ENCODE measurements around the gene GRIK4. TPM values are rescaled to one million over a fixed set of nuclear protein-coding genes. Genes with fewer than 3 reads are reported as not detected.

The GRIK4 gene
- total and polyA plus RNA-seq, 9 of the 15 experiments (the other 6 are each of a cell fraction or from before 2014, with no cell fraction given), result not detected

DNA sequence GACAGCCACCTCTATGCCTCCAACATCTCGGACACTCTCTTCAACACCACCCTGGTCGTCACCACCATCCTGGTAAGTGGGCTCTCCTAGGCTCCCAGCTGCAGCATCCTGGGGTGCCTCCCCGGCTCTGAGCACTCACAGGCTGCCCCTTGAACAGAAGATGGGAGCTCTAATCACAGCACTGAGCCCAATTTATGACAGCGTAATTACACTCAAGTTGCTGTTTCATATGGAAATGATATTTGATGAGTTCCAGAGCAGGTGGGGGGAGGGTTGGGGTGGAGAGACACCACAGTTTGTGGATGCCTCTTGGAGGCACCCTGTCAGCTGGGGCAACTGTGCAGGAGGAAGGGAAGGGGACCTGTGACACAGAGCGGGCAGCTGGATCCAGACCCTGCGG, 387.0 kb downstream of the GRIK4 start (continued):
- TF ChIP-seq CBX3 (IDR thresholded peaks at IDR 0.05; ENCODE audit: borderline replicate concordance in 1 of 2, low read length in 2 of 2), result no peak
- no peak for TF ChIP-seq ATF7 (IDR thresholded peaks at IDR 0.05)

DNA sequence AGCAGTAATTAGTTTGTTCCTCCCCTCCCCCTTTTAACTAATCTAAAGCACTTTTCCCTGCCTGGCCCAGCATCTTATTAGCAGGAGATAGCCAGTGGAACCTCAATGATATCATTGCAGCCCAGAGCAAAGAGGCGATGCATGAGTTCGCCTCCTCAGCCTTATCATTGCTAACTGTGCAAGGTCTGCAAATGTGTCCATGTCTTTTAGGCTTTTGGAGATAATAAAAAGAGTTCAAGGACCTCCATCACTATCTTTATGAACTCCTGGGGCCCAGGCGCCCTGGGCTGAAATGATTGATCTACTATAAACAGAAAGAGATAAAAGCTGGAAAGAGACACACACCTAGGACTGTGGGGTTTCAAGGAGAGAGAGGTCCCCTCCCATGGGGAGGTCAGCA, 388.2 kb downstream of the GRIK4 start:
- Histone ChIP-seq H3K4me1 (replicated peaks in 1 of 2; ENCODE audit: control insufficient read depth in 2 of 2, insufficient read depth in 2 of 2, low read length in 2 of 2) (no peaks in the 10 kb centered on the region; a peak in 1 of 5 replicates), H3K27ac (ENCODE audit: extremely low read depth, low read depth, low read length) (no peak overlapping the region), H3K36me3 (ENCODE audit: control insufficient read depth, insufficient read depth, low read length) (no peaks in the 10 kb centered on the region), H2AFZ (ENCODE audit: low read depth, low read length) (no peak overlapping the region), H3K4me2 (ENCODE audit: insufficient read depth, low read length) (no peak overlapping the region), H3K4me3 (no peak overlapping the region), H3K9me1 (ENCODE audit: control insufficient read depth, insufficient read depth, low read length) (no peaks in the 10 kb centered on the region), H3K9me3 (replicated peaks; ENCODE audit: control insufficient read depth, insufficient read depth, low read depth, low read length) (no peaks in the 10 kb centered on the region), H3K27me3 (ENCODE audit: control insufficient read depth in 2 of 2, insufficient read depth in 2 of 2, low read length in 2 of 2) (peaks cover 0 to 61% of the 10 kb centered on the region in 2 experiments; a peak in 2 of 5 replicates), H3K9ac (ENCODE audit: insufficient read depth in 1 of 2, low read depth in 2 of 2, low read length in 2 of 2) (no peak overlapping the region), H3K79me2 (ENCODE audit: control insufficient read depth, insufficient read depth, low read length) (no peaks in the 10 kb centered on the region), H4K20me1 (replicated peaks; ENCODE audit: control insufficient read depth, insufficient read depth, low read length) (peaks cover 9% of the 10 kb centered on the region)
- WGBS (ENCODE audit: insufficient coverage, low coverage, missing lambda C conversion rate), result 3% methylated on average over 3 of the region's 3 CpGs
- TF ChIP-seq, protein P1, sequence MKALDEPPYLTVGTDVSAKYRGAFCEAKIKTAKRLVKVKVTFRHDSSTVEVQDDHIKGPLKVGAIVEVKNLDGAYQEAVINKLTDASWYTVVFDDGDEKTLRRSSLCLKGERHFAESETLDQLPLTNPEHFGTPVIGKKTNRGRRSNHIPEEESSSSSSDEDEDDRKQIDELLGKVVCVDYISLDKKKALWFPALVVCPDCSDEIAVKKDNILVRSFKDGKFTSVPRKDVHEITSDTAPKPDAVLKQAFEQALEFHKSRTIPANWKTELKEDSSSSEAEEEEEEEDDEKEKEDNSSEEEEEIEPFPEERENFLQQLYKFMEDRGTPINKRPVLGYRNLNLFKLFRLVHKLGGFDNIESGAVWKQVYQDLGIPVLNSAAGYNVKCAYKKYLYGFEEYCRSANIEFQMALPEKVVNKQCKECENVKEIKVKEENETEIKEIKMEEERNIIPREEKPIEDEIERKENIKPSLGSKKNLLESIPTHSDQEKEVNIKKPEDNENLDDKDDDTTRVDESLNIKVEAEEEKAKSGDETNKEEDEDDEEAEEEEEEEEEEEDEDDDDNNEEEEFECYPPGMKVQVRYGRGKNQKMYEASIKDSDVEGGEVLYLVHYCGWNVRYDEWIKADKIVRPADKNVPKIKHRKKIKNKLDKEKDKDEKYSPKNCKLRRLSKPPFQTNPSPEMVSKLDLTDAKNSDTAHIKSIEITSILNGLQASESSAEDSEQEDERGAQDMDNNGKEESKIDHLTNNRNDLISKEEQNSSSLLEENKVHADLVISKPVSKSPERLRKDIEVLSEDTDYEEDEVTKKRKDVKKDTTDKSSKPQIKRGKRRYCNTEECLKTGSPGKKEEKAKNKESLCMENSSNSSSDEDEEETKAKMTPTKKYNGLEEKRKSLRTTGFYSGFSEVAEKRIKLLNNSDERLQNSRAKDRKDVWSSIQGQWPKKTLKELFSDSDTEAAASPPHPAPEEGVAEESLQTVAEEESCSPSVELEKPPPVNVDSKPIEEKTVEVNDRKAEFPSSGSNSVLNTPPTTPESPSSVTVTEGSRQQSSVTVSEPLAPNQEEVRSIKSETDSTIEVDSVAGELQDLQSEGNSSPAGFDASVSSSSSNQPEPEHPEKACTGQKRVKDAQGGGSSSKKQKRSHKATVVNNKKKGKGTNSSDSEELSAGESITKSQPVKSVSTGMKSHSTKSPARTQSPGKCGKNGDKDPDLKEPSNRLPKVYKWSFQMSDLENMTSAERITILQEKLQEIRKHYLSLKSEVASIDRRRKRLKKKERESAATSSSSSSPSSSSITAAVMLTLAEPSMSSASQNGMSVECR (CRISPR knock-in tag; IDR thresholded peaks at IDR 0.05), result no peak
- TF ChIP-seq ZC3H8 (IDR thresholded peaks at IDR 0.05) (no peak), TAL1 (IDR thresholded peaks at IDR 0.05) (peak; percentile 20; the same call in 1 of the 2 replicates), CBFA2T3 (IDR thresholded peaks at IDR 0.05) (peak; percentile 57), CBFA2T2 (conservative IDR thresholded peaks at IDR 0.05) (peak; percentile 46)
- no peak for FAIRE-seq
- ChIA-PET CTCF (ENCODE audit: low intra/inter-chr PET ratio) (no interaction called here), POLR2A (interaction anchor here (1.3 kb wide), 1 partner anchor 19 kb away, joined by 3 read pairs; no protein-coding TSS in a partner anchor)
- ATAC-seq, result no peak
- peak in 1 of 4 experiments; percentile 1 for DNase-seq (ENCODE audit: extremely low read depth in 1 of 4, low spot score in 3 of 4)
- intact Hi-C loops (cut with micrococcal nuclease) (no loop called here), in situ Hi-C loops (cut with MboI) (no loop called here)
- BruUV-seq (replicated peaks), result no TSS peak

Measured in K562 (cell line).